Natural killer cell (primary cell): ENCODE results near the gene BCL11B. TPM values are rescaled to one million over a fixed set of nuclear protein-coding genes. Genes with fewer than 3 reads are reported as not detected.

ENCODE experiments used
- ATAC-seq, 3 donors: fragments of 150-1000 bp in 2 of 3; fragments of 200-7000 bp in 1 of 3; cut with Tn5 transposase; 1 replicate in 1 of 3; 2 replicates in 2 of 3; pipeline ENCODE4 v1.10.0; 2021; ENCODE audit warnings: mild to moderate bottlenecking in 2 of 3, moderate library complexity in 2 of 3
- DNase-seq, 2 donors: peaks; one replicate each; pipeline versions ENCODE4 v3.0.0 to v3.0.0-alpha.2; 2013 to 2021; ENCODE audit warnings: mixed read lengths in 1 of 2
- H3K27ac ChIP-seq: one replicate; pipeline ENCODE4 v1.5.1; 2013; ENCODE audit warnings: mild to moderate bottlenecking, low read length
- H3K27me3 ChIP-seq: one replicate; pipeline ENCODE4 v1.6.1; 2013; ENCODE audit warnings: low read length; ENCODE audit not compliant: control insufficient read depth, insufficient read depth
- H3K36me3 ChIP-seq: one replicate; pipeline ENCODE4 v1.6.1; 2013; ENCODE audit warnings: low read length; ENCODE audit not compliant: control insufficient read depth, insufficient read depth
- H3K4me1 ChIP-seq: one replicate; pipeline ENCODE4 v1.6.1; 2013; ENCODE audit warnings: low read length; ENCODE audit not compliant: control insufficient read depth, insufficient read depth
- H3K4me3 ChIP-seq: one replicate; pipeline ENCODE4 v1.5.1; 2013; ENCODE audit warnings: low read length
- H3K9me3 ChIP-seq: one replicate; pipeline ENCODE4 v1.6.1; 2013; ENCODE audit warnings: low read length; ENCODE audit not compliant: control insufficient read depth, insufficient read depth
- H3K27ac Mint-ChIP-seq, 2 donors: one replicate each; pipeline ENCODE4 v1.8.0; 2022; ENCODE audit warnings: mild to moderate bottlenecking in 2 of 2, mixed read lengths in 2 of 2, moderate library complexity in 1 of 2
- H3K27me3 Mint-ChIP-seq, 2 donors: one replicate each; pipeline ENCODE4 v1.8.0; 2022; ENCODE audit warnings: low read depth in 2 of 2, mixed read lengths in 2 of 2
- H3K36me3 Mint-ChIP-seq: one replicate; pipeline ENCODE4 v1.8.0; 2022; ENCODE audit warnings: mixed read lengths
- H3K4me1 Mint-ChIP-seq, 2 donors: one replicate each; pipeline ENCODE4 v1.8.0; 2022; ENCODE audit warnings: mixed read lengths in 2 of 2
- H3K4me3 Mint-ChIP-seq: one replicate; pipeline ENCODE4 v1.8.0; 2022; ENCODE audit warnings: mild to moderate bottlenecking, moderate library complexity, mixed read lengths
- H3K9me3 Mint-ChIP-seq, 2 donors: one replicate each; pipeline ENCODE4 v1.8.0; 2022; ENCODE audit warnings: mixed read lengths in 2 of 2
- WGBS: methylation state at CpG from one replicate; pipeline ENCODE4 v1.1.7; 2013; ENCODE audit warnings: missing lambda C conversion rate; ENCODE audit not compliant: insufficient coverage; 5-methylcytosine and 5-hydroxymethylcytosine counted together
- intact Hi-C: fragments of 100-400 bp; cut with micrococcal nuclease; formaldehyde crosslinking; loops from one replicate; pipeline ENCODE4 v1.14.2; 2022
- total RNA-seq, 4 donors: library from RNA; stranded (reverse); fragments of 120-200 nt in 1 of 4; gene quantifications; one replicate each; pipeline versions ENCODE4 v1.2.3 to v1.2.4, GENCODE V29; 2013 to 2022
- TF ChIP-seq, protein P1 (sequence below): fragments of 200-600 bp; IDR thresholded peaks from one replicate; pipeline ENCODE4 v1.8.0; 2022; ENCODE audit warnings: antibody characterized with exemption

Gene BCL11B
- total RNA-seq, 3 donors from 2014 or later (not counting 1 experiment from before 2014, with no cell fraction given), result 43.5 to 61.5 (median 56.2) TPM

DNA sequence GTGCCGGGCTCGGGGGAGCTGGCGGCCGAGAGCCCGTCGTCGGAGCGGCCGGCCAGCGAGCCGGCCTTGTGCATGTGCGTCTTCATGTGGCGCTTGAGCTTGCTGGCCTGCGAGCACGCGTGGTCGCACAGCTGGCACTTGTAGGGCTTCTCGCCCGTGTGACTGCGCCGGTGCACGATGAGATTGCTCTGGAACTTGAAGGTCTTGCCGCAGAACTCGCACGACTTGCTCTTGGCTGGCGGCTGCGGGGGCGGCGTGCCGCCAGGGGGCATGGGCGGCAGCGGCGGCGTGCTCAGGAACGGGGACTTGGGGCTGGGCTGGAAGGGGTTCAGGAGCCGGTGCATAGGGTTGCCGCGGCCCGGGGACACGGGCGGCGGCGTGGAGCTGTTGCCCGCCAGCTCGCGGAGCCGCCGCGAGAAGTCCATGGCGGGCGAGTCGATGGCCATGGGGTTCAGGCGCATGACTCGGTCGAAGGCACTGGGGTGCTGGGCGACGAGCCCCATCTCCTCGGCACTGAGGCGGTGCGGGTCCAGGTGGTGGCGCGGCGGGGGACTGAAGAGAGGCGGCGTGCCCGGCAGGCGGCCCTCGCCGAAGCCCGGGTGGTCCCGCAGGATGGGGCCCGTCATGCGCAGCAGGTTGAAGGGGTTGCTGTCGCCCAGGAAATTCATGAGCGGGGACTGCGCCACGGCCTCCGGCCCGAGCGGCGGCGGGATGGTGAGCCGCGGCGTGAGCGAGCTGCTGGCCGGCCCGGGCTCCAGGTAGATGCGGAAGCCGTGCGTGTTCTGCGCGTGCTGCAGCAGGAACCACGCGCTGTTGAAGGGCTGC, 96.5 kb downstream of the BCL11B start:
- ATAC-seq (no peak), DNase-seq (no peak)
- peaks cover 26 to 27% of the 10 kb centered on the region in 2 donors for H3K4me1 Mint-ChIP-seq
- no peaks in the 10 kb centered on the region for H3K27me3 Mint-ChIP-seq
- Histone ChIP-seq H3K36me3 (peaks cover 14% of the 10 kb centered on the region), H3K4me1 (peaks cover 6% of the 10 kb centered on the region), H3K9me3 (no peaks in the 10 kb centered on the region), H3K27ac (no peak overlapping the region), H3K27me3 (no peaks in the 10 kb centered on the region), H3K4me3 (no peak overlapping the region)
- H3K27ac Mint-ChIP-seq, result no peak overlapping the region
- H3K9me3 Mint-ChIP-seq, result no peaks in the 10 kb centered on the region
- no peak overlapping the region for H3K4me3 Mint-ChIP-seq
- WGBS, result 98% methylated on average over 95 of the region's 95 CpGs
- intact Hi-C loops, result no loop called here
- TF ChIP-seq, protein P1, sequence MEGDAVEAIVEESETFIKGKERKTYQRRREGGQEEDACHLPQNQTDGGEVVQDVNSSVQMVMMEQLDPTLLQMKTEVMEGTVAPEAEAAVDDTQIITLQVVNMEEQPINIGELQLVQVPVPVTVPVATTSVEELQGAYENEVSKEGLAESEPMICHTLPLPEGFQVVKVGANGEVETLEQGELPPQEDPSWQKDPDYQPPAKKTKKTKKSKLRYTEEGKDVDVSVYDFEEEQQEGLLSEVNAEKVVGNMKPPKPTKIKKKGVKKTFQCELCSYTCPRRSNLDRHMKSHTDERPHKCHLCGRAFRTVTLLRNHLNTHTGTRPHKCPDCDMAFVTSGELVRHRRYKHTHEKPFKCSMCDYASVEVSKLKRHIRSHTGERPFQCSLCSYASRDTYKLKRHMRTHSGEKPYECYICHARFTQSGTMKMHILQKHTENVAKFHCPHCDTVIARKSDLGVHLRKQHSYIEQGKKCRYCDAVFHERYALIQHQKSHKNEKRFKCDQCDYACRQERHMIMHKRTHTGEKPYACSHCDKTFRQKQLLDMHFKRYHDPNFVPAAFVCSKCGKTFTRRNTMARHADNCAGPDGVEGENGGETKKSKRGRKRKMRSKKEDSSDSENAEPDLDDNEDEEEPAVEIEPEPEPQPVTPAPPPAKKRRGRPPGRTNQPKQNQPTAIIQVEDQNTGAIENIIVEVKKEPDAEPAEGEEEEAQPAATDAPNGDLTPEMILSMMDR, result no peak
- H3K36me3 Mint-ChIP-seq, result no peaks in the 10 kb centered on the region

GRCh38 chr14:99174770-99175319, 97.2 kb downstream of the BCL11B start:
- Histone ChIP-seq H3K9me3 (no peaks in the 10 kb centered on the region), H3K27me3 (no peaks in the 10 kb centered on the region), H3K4me3 (no peak overlapping the region), H3K4me1 (peaks cover 2% of the 10 kb centered on the region), H3K27ac (no peak overlapping the region), H3K36me3 (peaks cover 14% of the 10 kb centered on the region)
- ATAC-seq (no peak), DNase-seq (no peak)
- H3K4me1 Mint-ChIP-seq, result peaks cover 20% of the 10 kb centered on the region in 2 donors
- no peak overlapping the region for H3K27ac Mint-ChIP-seq
- intact Hi-C loops, result no loop called here
- H3K27me3 Mint-ChIP-seq, result no peaks in the 10 kb centered on the region
- no peaks in the 10 kb centered on the region for H3K9me3 Mint-ChIP-seq
- 96% methylated on average over 81 of the region's 81 CpGs for WGBS
- H3K36me3 Mint-ChIP-seq, result no peaks in the 10 kb centered on the region
- H3K4me3 Mint-ChIP-seq, result no peak overlapping the region
- TF ChIP-seq, protein P1, result no peak

DNA sequence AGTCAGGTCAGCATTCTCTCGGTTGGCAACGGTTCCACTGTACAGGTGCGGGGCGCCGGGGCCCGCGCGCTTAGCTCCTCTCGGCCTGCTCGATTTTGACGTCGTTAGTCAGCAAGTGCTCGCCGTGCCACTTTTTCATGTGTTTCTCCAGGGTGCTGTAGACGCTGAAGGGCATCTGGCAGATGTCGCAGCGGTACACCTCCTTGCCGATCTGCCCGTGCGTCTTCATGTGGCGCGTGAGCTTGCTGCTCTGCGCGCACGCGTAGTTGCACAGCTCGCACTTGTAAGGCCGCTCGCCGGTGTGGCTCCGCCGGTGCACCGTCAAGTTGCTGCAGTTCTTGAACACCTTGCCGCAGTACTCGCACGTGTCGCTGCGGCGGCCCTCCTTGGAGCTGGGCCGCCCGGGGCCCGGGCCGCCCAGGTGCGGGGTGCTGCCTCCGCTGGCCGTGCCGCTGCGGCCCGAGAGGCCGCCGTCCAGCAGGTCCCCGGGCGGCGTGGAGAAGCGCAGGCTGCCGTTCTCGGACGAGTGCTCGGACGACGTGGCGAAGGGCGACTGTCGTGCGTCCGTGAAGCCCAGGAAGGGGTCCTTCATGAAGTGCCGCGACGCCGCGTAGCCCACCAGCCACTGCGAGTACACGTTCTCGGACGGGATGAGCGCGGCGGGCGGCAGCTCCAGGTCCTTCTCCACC, 97.8 kb downstream of the BCL11B start:
- H3K4me3 Mint-ChIP-seq, result no peak overlapping the region
- TF ChIP-seq, protein P1, result no peak
- H3K27ac Mint-ChIP-seq, result peak overlapping the region in 1 of 2 donors; percentile 73
- intact Hi-C loops, result no loop called here
- H3K27me3 ChIP-seq, result no peaks in the 10 kb centered on the region
- WGBS, result 96% methylated on average over 79 of the region's 79 CpGs
- no peaks in the 10 kb centered on the region for H3K36me3 Mint-ChIP-seq
- peaks cover 14% of the 10 kb centered on the region for H3K36me3 ChIP-seq
- DNase-seq, result no peak
- H3K4me3 ChIP-seq, result no peak overlapping the region
- no peak for ATAC-seq
- no peaks in the 10 kb centered on the region for H3K9me3 Mint-ChIP-seq
- H3K4me1 ChIP-seq, result no peaks in the 10 kb centered on the region
- H3K27ac ChIP-seq, result no peak overlapping the region
- H3K9me3 ChIP-seq, result no peaks in the 10 kb centered on the region
- peaks cover 16% of the 10 kb centered on the region in 2 donors for H3K4me1 Mint-ChIP-seq
- no peaks in the 10 kb centered on the region for H3K27me3 Mint-ChIP-seq
